ENCODE data around the gene SLC43A3.

The SLC43A3 gene

GRCh38 chr11:57426929-57427726 is at the start of gene SLC43A3:
SLC43A3 (minus strand) TSS chr11:57427121; CDS start chr11:57426172, 949 bp downstream.
- peak; percentile 48 for DNase-seq (ENCODE audit: low read depth, low spot score)

GRCh38 chr11:57476047-57476756 is 49.3 kb upstream of the SLC43A3 start:
- no peak for DNase-seq (ENCODE audit: low read depth, low spot score)

GRCh38 chr11:57475671-57476046 is 48.7 kb upstream of the SLC43A3 start:
- DNase-seq (ENCODE audit: low read depth, low spot score) = no peak

GRCh38 chr11:57475191-57475590 is 48.3 kb upstream of the SLC43A3 start:
- no peak for DNase-seq (ENCODE audit: low read depth, low spot score)

- DNase-seq (ENCODE audit: low read depth, low spot score) = no peak
Observed at GRCh38 chr11:57474803-57475115, 47.8 kb upstream of the SLC43A3 start.

- no peak for DNase-seq (ENCODE audit: low read depth, low spot score)
Observed at GRCh38 chr11:57474017-57474802, 47.3 kb upstream of the SLC43A3 start.

- DNase-seq (ENCODE audit: low read depth, low spot score) = no peak
Observed at GRCh38 chr11:57473285-57473841, 46.4 kb upstream of the SLC43A3 start.

GRCh38 chr11:57471496-57471895 is 44.6 kb upstream of the SLC43A3 start:
- DNase-seq (ENCODE audit: low read depth, low spot score) = no peak

GRCh38 chr11:57469268-57469667 is 42.3 kb upstream of the SLC43A3 start:
- no peak for DNase-seq (ENCODE audit: low read depth, low spot score)

- no peak for DNase-seq (ENCODE audit: low read depth, low spot score)
Observed at GRCh38 chr11:57468276-57468675, 41.4 kb upstream of the SLC43A3 start.

- no peak for DNase-seq (ENCODE audit: low read depth, low spot score)
Observed at GRCh38 chr11:57467508-57468157, 40.7 kb upstream of the SLC43A3 start.

- DNase-seq (ENCODE audit: low read depth, low spot score) = no peak
Observed at GRCh38 chr11:57466680-57467079, 39.8 kb upstream of the SLC43A3 start.

- no peak for DNase-seq (ENCODE audit: low read depth, low spot score)
Observed at GRCh38 chr11:57464539-57465181, 37.7 kb upstream of the SLC43A3 start.

- no peak for DNase-seq (ENCODE audit: low read depth, low spot score)
Observed at GRCh38 chr11:57463671-57464538, 37.0 kb upstream of the SLC43A3 start.

- DNase-seq (ENCODE audit: low read depth, low spot score) = no peak
Observed at GRCh38 chr11:57462597-57462996, 35.7 kb upstream of the SLC43A3 start.

GRCh38 chr11:57461841-57462489 is 35.0 kb upstream of the SLC43A3 start:
- DNase-seq (ENCODE audit: low read depth, low spot score) = no peak

- DNase-seq (ENCODE audit: low read depth, low spot score) = no peak
Observed at GRCh38 chr11:57460758-57461749, 34.1 kb upstream of the SLC43A3 start.

- DNase-seq (ENCODE audit: low read depth, low spot score) = no peak
Observed at GRCh38 chr11:57460022-57460757, 33.3 kb upstream of the SLC43A3 start, which contains the start of gene RTN4RL2. RTN4RL2 (plus strand) TSS chr11:57460528; CDS start chr11:57460866, 338 bp downstream.

Data from activated CD4-positive, CD25-positive, alpha-beta regulatory T cell treated with anti-CD3 and anti-CD28 coated beads, Interleukin-2, amount 50 U/mL, for 16 hours (primary cell).